Measurements from ENCODE around the gene GPR32. TPM values are rescaled to one million over a fixed set of nuclear protein-coding genes. Genes with fewer than 3 reads are reported as not detected.

Gene GPR32
- total RNA-seq, 2 experiments from 2014 or later, result not detected

DNA sequence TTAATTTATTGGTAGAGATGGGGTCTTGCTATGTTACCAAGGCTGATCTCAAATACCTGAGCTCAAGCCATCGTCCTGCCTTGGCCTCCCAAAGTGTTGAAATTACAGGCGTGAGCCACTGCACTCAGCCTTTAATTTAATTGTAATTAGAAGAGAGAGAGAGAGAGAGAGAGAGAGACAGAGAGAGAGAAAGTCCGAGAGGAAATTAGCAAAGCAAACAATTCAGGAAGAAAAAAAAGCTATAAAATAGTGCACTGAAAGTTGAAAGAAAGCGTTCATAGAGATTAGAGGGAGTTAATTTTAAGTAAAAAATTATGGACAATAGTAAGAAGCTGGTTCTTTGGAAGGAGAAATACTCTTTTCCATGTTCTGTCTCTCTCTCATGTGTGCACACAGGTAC lies 7.0 kb downstream of the GPR32 start:
- CTCF ChIA-PET, result interaction anchor here (0.9 kb wide), 1 partner anchor 76 kb away, joined by 3 read pairs; no protein-coding TSS in a partner anchor
- POLR2A ChIA-PET, result interaction anchor here (0.6 kb wide), 1 partner anchor 15 kb away, joined by 4 read pairs; no protein-coding TSS in a partner anchor

DNA sequence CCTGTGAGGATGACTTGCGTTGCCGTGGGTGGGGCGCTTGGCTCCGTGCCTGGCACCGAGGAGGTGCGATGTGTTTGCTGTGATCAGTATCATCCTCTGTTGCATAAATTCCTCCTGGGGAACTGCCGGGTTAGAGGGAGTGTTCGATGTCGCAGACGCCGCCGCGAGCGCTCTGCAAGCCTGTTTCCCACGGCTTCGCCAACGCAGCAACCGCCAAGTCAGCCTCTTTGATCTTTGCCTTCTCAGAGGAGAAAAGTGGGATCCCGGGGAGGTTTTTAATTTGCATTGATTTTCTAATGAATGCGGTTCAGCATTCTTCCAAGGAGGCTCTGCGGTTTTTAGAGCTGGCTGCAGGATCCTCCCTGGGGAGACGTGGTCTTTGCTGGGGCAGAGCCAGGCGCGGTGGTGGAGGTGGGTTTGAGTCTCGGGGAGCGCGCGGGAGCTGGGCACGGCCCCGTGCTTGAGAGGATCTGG lies 7.6 kb downstream of the GPR32 start:
- ChIA-PET POLR2A (no interaction called here), CTCF (interaction anchor here (0.9 to 1.3 kb wide), 2 partner anchors 53 to 144 kb away, joined by 3 read pairs; no protein-coding TSS in a partner anchor)

GRCh38 chr19:50778906-50779430 lies 8.7 kb downstream of the GPR32 start:
- ChIA-PET POLR2A (no interaction called here), CTCF (interaction anchor here (0.6 to 1.3 kb wide), 5 partner anchors 54 to 292 kb away, joined by 3 to 4 read pairs (median 3); no protein-coding TSS in a partner anchor)

DNA sequence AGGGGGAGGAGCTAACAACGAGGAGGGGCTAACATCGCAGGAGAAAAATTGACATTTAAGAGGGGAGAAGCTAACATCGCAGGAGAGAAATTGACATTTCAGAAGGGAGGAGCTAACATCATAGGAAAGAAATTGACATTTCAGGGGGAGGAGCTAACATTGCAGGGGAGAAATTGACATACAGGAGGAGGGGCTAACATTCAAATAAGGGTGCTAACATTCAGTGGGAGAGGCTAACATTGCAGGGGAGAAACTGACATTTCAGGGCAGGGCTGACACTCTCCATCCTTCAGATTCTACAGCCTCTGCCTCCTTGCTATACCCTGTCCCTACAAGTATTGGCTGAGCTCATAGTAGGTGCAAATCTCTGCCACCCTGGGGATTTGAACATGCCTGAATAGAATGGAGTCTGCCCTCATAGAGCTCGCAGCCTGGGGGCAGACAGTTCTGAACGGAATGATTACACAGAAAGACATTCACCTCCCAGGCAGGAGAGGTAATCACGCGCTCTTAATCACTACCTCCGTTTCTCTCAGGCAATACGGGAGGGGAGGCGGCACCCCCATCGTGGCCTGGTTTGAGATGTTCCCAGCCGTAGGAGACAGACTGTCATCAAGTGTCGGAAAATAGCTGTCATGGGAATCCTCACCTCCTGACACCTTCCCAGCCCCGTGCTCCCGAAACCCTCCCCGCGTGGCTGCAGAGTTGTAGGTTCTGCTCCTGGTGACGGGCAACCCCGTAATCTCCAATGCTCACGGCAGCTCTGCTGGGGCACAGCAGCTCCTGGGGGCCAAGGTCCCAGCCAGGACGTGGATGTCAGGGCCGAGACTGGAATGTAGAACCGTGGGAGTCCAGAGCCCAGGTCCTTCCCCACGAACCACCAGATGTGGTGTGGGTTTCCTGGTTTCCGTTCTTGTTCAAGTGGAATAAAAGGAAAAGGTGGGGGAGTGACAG lies 9.5 kb downstream of the GPR32 start:
- CTCF ChIA-PET, result interaction anchor here (0.9 to 1.0 kb wide), 2 partner anchors 59 to 293 kb away, joined by 3 read pairs; no protein-coding TSS in a partner anchor
- POLR2A ChIA-PET, result no interaction called here

DNA sequence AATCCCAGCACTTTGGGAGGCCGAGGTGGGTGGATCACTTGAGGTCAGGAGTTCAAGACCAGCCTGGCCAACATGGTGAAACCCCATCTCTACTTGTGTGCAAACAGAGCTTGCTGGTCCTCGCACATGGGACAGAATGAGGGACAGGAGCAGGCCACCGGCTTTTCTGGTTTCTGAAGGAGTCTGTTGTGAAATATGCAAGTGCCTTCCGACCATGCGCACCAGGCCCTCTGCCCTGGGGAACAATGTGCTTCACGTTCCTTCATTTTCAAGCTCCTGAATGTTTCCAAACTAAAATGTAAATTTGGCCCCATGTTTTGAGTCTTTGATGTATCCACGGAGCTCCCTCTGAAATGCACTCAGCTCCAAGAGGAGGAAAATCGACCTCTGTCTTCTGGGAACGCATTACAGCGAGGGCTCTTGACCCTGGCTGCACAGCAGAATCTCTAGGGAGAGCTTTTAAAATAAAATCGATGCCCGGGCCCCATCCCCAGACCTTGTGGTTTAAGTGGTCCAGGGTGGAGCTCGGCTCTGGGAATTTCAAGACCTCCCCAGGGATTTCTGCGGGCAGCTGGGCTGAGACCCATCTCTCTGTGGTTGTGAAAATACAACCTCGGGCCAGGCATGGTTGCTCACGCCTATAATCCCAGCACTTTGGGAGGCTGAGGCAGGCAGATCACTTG lies 10.6 kb downstream of the GPR32 start:
- CTCF ChIA-PET, result interaction anchor here (0.9 to 2.0 kb wide), 3 partner anchors 141 to 243 kb away, joined by 3 to 6 read pairs (median 6); no protein-coding TSS in a partner anchor

DNA sequence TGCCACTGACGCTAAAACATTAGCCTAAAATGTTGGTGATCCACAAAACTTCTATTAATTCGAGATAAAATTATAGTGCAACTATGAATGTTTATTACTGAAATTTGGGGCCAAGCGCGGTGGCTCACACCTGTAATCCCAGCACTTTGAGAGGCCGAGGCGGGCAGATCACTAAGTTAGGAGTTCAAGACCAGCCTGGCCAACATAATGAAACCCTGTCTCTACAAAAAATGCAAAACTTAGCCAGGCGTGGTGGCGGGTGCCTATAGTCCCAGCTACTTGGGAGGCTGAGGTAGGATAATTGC lies 13.5 kb downstream of the GPR32 start:
- CTCF ChIA-PET, result interaction anchor here (0.7 to 2.5 kb wide), 8 partner anchors 10 to 1856 kb away, joined by 3 to 11 read pairs (median 4); no protein-coding TSS in a partner anchor
- POLR2A ChIA-PET, result interaction anchor here (0.5 to 0.7 kb wide), 2 partner anchors 9 to 176 kb away, joined by 4 to 5 read pairs; no protein-coding TSS in a partner anchor

More for the DNA sequence above, 10.6 kb downstream of the GPR32 start:
- POLR2A ChIA-PET, result no interaction called here

DNA sequence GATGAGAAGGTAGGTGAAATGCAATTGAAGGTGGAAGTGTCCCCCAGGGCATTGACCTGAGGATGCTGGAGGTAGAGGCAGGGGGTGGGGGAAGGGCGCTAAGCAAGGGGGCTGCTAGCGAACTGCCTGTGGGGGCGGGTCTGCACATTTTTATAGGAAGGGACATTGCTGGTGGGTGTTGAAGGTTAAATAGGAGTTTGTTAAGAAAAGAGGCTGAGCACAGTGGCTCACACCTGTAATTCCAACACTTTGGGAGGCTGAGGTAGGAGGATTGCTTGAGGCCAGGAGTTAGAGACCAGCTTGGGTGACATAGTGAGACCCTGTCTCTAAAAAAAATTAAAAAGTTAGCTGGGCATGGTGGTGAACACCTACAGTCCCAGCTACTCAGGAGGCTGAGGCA lies 14.4 kb downstream of the GPR32 start:
- CTCF ChIA-PET, result interaction anchor here (0.6 to 2.5 kb wide), 4 partner anchors 9 to 247 kb away, joined by 3 to 11 read pairs (median 5); no protein-coding TSS in a partner anchor

GRCh38 chr19:50785329-50785728 lies 15.1 kb downstream of the GPR32 start:
- CTCF ChIA-PET, result interaction anchor here (2.5 kb wide), 1 partner anchor 248 kb away, joined by 7 read pairs; no protein-coding TSS in a partner anchor
- POLR2A ChIA-PET, result no interaction called here

More for the DNA sequence above, 14.4 kb downstream of the GPR32 start:
- POLR2A ChIA-PET, result interaction anchor here (0.6 kb wide), 1 partner anchor 21 kb away, joined by 3 read pairs; no protein-coding TSS in a partner anchor

GRCh38 chr19:50790396-50790795 lies 20.1 kb downstream of the GPR32 start, which contains the start of gene ACP4:
Gene ACP4, plus strand, starts transcription at chr19:50790415. Its CDS starts 0 bp downstream, at chr19:50790415.
- POLR2A ChIA-PET, result no interaction called here
- CTCF ChIA-PET, result interaction anchor here (1.4 kb wide), 1 partner anchor 132 kb away, joined by 3 read pairs; no protein-coding TSS in a partner anchor

- CTCF ChIA-PET, result interaction anchor here (0.6 to 1.4 kb wide), 2 partner anchors 131 to 907 kb away, joined by 3 read pairs; no protein-coding TSS in a partner anchor
- POLR2A ChIA-PET, result no interaction called here
Measured at GRCh38 chr19:50790922-50791467, 20.7 kb downstream of the GPR32 start.

GRCh38 chr19:50791594-50792271 lies 21.5 kb downstream of the GPR32 start:
- ChIA-PET POLR2A (interaction anchor here (0.5 kb wide), 1 partner anchor 126 kb away, joined by 4 read pairs; no protein-coding TSS in a partner anchor), CTCF (interaction anchor here (0.6 to 1.4 kb wide), 2 partner anchors 130 to 906 kb away, joined by 3 read pairs; no protein-coding TSS in a partner anchor)

DNA sequence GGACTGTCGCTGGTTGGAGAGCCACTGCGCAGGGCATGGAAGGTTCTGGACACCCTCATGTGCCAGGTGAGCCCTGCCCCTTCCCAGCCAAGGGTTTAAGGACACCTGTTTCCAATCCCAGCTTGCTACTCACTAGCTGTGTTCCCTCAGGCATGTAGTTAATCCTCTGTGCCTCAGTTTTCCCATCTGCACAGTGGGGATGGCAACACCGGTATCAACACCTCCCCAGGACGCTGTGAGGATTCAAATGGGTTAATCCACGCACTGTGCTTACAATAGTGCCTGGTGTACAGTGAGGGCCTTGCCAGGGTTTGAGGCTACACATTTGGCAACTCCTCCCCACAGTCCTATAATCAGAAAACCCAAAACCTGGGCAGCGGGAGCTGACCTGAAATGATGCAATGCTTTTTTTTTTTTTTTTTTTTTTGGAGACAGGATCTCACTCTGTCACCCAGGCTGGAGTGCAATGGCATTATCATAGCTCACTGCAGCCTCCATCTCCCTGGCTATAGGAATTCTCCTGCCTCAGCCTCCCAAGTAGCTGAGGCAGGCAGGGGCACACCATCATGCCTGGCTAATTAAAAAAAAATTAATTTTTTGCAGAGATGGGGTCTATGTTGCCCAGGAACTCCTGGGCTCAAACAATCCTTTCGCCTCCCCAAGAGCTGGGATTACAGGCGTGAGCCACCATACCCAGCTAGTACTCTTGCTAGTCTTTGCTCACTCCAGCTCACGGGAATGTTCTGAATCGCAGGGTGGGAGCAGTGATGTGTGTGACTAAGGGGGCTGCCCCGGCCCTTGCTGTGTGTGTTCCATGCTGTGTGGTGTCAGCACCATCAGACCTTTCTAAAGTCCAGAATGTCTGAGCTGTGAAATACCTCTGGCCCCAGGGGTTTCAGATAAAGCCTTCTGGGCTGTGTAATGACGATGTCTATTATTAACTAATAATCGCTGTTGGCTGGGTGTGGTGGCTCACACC lies 22.3 kb downstream of the GPR32 start:
- ChIA-PET CTCF (interaction anchor here (0.7 to 2.2 kb wide), 3 partner anchors 9 to 159 kb away, joined by 3 to 11 read pairs (median 4); no protein-coding TSS in a partner anchor), POLR2A (interaction anchor here (0.5 to 0.6 kb wide), 4 partner anchors 9 to 343 kb away, joined by 4 to 5 read pairs (median 4); no protein-coding TSS in a partner anchor)

GRCh38 chr19:50793558-50794065 lies 23.3 kb downstream of the GPR32 start:
- CTCF ChIA-PET, result interaction anchor here (0.6 to 2.2 kb wide), 3 partner anchors 10 to 324 kb away, joined by 3 to 11 read pairs (median 3); no protein-coding TSS in a partner anchor
- POLR2A ChIA-PET, result no interaction called here

DNA sequence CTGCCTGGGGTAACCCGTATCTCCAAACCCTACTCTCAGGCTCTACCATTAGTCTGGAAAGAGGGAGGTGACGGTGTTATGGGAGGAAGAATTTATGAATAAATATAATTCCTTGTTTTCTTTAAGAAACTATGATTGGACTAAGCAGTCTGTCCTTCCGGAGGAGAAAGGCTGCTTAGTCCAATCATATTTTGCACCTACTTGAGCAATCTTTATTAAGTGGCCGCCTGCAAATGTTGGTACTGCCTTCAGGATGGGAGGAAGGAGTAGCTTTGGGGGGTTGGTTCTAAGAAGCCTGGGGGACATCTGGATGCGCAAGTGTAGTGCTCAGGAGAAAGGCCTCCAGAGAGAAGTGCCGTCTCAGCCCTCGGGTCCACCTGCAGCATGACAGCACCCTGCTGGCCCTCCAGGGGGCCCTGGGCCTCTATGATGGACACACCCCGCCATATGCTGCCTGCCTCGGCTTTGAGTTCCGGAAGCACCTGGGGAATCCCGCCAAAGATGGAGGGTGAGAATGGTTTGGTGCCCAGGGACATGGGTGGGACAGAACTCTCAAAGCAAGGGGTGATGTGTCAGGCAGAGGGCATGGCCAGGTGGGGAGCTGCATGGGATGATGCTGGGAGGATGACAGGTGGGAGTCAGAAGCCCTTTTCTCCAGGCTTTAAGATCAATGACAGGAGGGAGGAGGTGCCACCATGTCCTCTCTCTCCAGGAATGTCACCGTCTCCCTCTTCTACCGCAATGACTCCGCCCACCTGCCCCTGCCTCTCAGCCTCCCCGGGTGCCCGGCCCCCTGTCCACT lies 24.0 kb downstream of the GPR32 start:
- CTCF ChIA-PET, result interaction anchor here (2.2 kb wide), 1 partner anchor 11 kb away, joined by 11 read pairs; no protein-coding TSS in a partner anchor
- POLR2A ChIA-PET, result interaction anchor here (0.5 to 1.8 kb wide), 2 partner anchors 10 to 30 kb away, joined by 7 to 9 read pairs; no protein-coding TSS in a partner anchor

GRCh38 chr19:50794876-50795663 lies 24.8 kb downstream of the GPR32 start:
- CTCF ChIA-PET, result interaction anchor here (2.2 kb wide), 1 partner anchor 11 kb away, joined by 11 read pairs; no protein-coding TSS in a partner anchor
- POLR2A ChIA-PET, result interaction anchor here (0.5 to 1.8 kb wide), 3 partner anchors 9 to 127 kb away, joined by 3 to 9 read pairs (median 7); no protein-coding TSS in a partner anchor
